ENCODE results near the gene NETO2.
A peak's percentile ranks its signal among the peaks of the same experiment; 100 is the strongest.

NETO2 gene

DNA sequence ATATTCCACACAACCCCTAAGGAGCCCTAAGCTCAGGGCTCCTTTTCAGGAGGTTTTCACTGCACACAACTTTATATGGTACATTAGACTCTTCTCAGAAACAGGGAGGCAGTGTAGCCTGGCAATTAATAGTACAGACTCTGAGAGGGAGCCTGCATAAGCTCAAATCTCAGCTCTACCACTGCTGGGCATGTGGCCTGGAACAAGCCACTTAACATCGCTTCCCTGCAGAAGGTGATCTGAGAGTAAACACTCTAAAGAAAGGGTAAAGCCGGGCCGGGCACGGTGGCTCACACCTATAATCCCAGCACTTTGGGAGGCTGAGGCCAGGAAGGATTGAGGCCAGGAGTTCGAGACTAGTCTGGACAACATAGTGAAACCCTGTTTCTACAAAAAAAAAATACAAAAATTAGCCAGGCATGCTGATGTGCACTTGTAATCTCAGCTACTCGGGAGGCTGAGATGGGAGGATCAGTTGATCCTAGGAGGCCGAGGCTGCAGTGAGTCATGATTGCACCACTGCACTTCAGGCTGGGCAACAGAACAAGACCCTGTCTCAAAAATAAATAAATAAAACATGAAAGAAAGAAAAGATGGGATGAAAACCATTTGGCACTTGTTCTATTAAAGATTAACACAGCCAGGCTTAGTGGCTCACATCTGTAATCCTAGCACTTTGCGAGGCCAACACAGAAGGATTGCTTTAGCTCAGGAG is 99.6 kb downstream of the NETO2 start:
- DNase-seq, result no peak

- peak; percentile 85 for DNase-seq
Observed at GRCh38 chr16:47043200-47043599, 100.5 kb downstream of the NETO2 start.

DNA sequence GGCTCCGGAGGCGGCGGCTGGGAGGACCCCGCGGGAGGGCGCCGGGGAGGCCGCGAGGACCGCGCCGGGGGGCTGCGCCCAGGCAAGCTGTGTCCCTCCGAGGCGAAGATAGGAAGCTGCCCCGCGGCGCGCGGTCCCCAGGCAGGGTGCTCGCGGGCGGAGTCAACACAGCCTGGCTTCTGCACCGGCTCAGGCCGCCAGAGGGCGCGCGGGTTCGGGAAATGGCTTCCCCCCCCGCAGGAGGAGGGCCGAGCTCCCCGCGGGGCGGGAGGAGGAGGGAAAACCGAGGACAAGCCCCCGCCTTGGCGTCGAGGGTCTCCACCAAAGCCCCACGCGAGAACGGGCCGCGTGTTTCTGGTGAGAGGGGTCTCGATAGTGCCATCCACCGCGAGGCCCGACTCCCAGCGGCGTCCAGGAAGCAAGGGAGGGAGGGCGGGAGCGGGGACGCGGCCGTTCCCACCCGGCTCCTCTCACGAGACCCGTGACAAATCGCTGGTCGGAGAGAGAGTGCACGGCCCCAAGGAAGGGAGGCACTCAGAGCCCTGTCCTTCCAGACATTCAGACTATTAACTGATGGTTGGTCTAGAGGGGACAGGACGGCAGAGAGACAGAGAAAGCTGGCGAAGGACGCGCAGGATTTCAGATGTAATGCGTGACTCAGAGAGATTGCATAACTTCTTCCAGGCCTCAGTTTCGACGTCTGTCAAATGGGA is 105.8 kb downstream of the NETO2 start:
- DNase-seq, result peak; percentile 20

DNA sequence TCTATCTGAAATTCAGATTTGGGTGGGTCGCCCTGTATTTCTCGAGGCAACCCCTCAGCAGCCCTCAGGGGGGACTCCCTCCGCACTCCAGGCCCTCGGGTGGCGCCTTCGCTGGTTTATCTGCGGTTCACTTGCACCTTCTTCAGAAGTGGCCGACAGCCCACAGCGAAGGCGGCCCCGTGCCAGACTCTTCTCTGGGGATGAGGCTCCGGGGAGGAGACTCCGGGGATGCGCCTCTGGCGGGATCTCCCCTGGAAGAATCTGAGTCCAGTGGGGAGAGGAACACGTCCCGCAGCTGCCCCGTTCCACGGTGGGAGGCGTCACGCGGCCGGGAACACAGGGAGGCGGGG is 106.4 kb downstream of the NETO2 start:
- DNase-seq, result no peak

GRCh38 chr16:47036201-47036600 is 107.5 kb downstream of the NETO2 start:
- no peak for DNase-seq

DNA sequence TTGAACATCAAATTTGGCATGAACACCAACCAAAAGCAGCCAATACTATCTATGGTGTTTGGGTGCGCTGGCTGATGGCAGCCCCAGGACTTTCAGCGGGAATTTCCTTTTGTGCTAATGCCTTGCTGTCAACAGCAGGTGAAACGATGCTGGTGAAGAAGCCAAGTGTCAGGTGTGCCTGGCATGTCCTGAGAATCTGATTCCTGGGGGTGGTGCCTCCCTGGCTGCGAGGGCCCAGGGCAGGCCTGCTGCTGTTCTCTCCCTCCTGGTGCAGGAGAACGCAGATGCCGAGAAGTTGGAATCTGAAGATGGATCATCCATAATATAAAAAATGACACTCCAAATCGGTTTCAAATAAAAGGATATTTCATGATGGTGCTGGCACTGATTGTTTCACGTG is 108.3 kb downstream of the NETO2 start:
- no peak for DNase-seq

- DNase-seq, result no peak
Observed at GRCh38 chr16:47034455-47034854, 109.3 kb downstream of the NETO2 start.

- no peak for DNase-seq
Observed at GRCh38 chr16:47033176-47033575, 110.6 kb downstream of the NETO2 start.

- no peak for DNase-seq
Observed at GRCh38 chr16:47029724-47030123, 114.0 kb downstream of the NETO2 start.

DNA sequence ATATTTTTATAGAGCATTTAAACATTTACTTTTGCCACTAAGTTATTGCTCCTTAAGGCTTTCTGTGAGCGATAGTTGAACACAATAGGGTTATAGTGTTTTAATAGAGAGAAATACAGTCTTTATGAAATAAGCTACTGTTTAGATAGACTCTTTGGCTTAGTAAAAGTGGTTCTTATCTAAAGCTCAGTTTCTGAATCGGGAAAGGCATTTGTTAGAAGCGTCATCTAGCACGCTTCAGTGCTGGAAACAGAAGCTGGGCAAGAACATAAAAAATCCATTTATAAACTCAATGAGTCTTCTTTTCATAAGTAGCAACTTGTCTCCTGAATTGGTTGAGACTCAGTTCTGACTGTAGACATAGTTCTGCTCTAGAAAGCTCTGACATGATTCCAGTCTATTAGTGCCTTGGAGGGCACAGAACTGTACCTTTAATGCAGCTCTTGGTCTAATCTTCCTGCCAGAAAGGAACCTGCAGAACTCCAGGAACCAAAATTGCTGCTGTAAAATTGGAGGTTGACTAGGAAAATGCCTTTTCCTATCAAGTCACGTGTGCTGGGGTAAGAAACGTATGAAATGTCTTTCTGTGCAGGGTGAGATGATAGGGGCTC is 114.9 kb downstream of the NETO2 start:
- DNase-seq, result no peak
